HEK293 (cell line): ENCODE measurements around the gene SCNN1A.
A peak's percentile ranks its signal among the peaks of the same experiment; 100 is the strongest.

ENCODE experiments used
- CTCF ChIA-PET: fragments of 350-600 bp; formaldehyde crosslinking; extraction: SDS; loops from one replicate; lab custom pipeline; 2021; ENCODE audit warnings: antibody characterized with exemption; lab: Yijun Ruan, JAX
- POLR2A ChIA-PET: fragments of 300-600 bp; formaldehyde crosslinking; extraction: SDS; loops from one replicate; lab custom pipeline; 2020; ENCODE audit warnings: antibody characterized with exemption, inconsistent platforms; lab: Yijun Ruan, JAX
- H3K27ac ChIP-seq: fragments of 200-500 bp; sonication (Bioruptor generic); 2 replicates; pipeline ENCODE4 v1.5.1; 2014; ENCODE audit warnings: low read depth, low read length, control low read depth, inconsistent platforms; ENCODE audit errors: extremely low read depth
- H3K36me3 ChIP-seq, 2 experiments: fragments of 200-500 bp in 1 of 2; sonication (Bioruptor generic) in 1 of 2; 1 replicate in 1 of 2; 2 replicates in 1 of 2; pipeline ENCODE4 v1.5.1; 2014 to 2017; ENCODE audit warnings: inconsistent platforms in 2 of 2, low read length in 2 of 2; ENCODE audit not compliant: control insufficient read depth in 2 of 2, insufficient read depth in 1 of 2
- H3K4me1 ChIP-seq: fragments of 200-500 bp; sonication (Bioruptor generic); 2 replicates; pipeline ENCODE4 v1.5.1; 2014; ENCODE audit warnings: mild to moderate bottlenecking, low read length, inconsistent platforms; ENCODE audit not compliant: control insufficient read depth, insufficient read depth
- H3K4me3 ChIP-seq: 2 replicates; pipeline ENCODE4 v1.5.1; 2011; ENCODE audit warnings: low read depth, mild to moderate bottlenecking, control low read depth, low read length, moderate library complexity
- H3K9me3 ChIP-seq: fragments of 200-500 bp; sonication (Bioruptor generic); 2 replicates; pipeline ENCODE4 v1.5.1; 2014; ENCODE audit warnings: low read depth, low read length, inconsistent platforms; ENCODE audit not compliant: control insufficient read depth, insufficient read depth
- BCL11A ChIP-seq: fragments of 450-650 bp; formaldehyde crosslinking; IDR thresholded peaks from 2 replicates; pipeline ENCODE4 v1.5.1; 2016; ENCODE audit warnings: low read depth, missing biosample characterization, missing genetic modification characterization
- EGR2 ChIP-seq: fragments of 450-650 bp; formaldehyde crosslinking; IDR thresholded peaks from 2 replicates; pipeline ENCODE4 v1.5.1; 2016; ENCODE audit warnings: low read depth, missing biosample characterization, missing genetic modification characterization
- GLIS1 ChIP-seq: fragments of 450-650 bp; formaldehyde crosslinking; IDR thresholded peaks from 2 replicates; pipeline ENCODE4 v1.5.1; 2016; ENCODE audit warnings: missing biosample characterization, missing genetic modification characterization
- GLIS2 ChIP-seq: fragments of 450-650 bp; formaldehyde crosslinking; IDR thresholded peaks from 2 replicates; pipeline ENCODE4 v1.5.1; 2016; ENCODE audit warnings: missing biosample characterization, missing genetic modification characterization
- KLF8 ChIP-seq: fragments of 450-650 bp; formaldehyde crosslinking; IDR thresholded peaks from 2 replicates; pipeline ENCODE4 v1.5.1; 2016; ENCODE audit warnings: missing biosample characterization, missing genetic modification characterization
- ZBTB48 ChIP-seq: fragments of 450-650 bp; formaldehyde crosslinking; IDR thresholded peaks from 2 replicates; pipeline ENCODE4 v1.5.1; 2016; ENCODE audit warnings: missing biosample characterization, missing genetic modification characterization
- ZNF133 ChIP-seq: fragments of 450-650 bp; formaldehyde crosslinking; IDR thresholded peaks from 2 replicates; pipeline ENCODE4 v1.5.1; 2016; ENCODE audit warnings: missing biosample characterization, missing genetic modification characterization
- ZNF140 ChIP-seq: fragments of 450-650 bp; formaldehyde crosslinking; IDR thresholded peaks from 2 replicates; pipeline ENCODE4 v1.5.1; 2016; ENCODE audit warnings: missing biosample characterization, missing genetic modification characterization
- ZNF157 ChIP-seq: fragments of 450-650 bp; formaldehyde crosslinking; IDR thresholded peaks from 2 replicates; pipeline ENCODE4 v1.5.1; 2016; ENCODE audit warnings: missing biosample characterization, missing genetic modification characterization
- ZNF16 ChIP-seq: fragments of 450-650 bp; formaldehyde crosslinking; IDR thresholded peaks from 2 replicates; pipeline ENCODE4 v1.5.1; 2016; ENCODE audit warnings: low read depth, missing biosample characterization, missing genetic modification characterization
- ZNF211 ChIP-seq: fragments of 450-650 bp; formaldehyde crosslinking; IDR thresholded peaks from 2 replicates; pipeline ENCODE4 v1.5.1; 2016; ENCODE audit warnings: low read depth, missing biosample characterization, missing genetic modification characterization
- ZNF266 ChIP-seq: fragments of 450-650 bp; formaldehyde crosslinking; IDR thresholded peaks from 2 replicates; pipeline ENCODE4 v1.5.1; 2016; ENCODE audit warnings: missing biosample characterization, missing genetic modification characterization, low read depth
- ZNF324 ChIP-seq: fragments of 450-650 bp; formaldehyde crosslinking; IDR thresholded peaks from 2 replicates; pipeline ENCODE4 v1.5.1; 2016; ENCODE audit warnings: missing biosample characterization, missing genetic modification characterization
- ZNF48 ChIP-seq: fragments of 450-650 bp; formaldehyde crosslinking; IDR thresholded peaks from 2 replicates; pipeline ENCODE4 v1.5.1; 2016; ENCODE audit warnings: missing biosample characterization, missing genetic modification characterization
- ZNF544 ChIP-seq: fragments of 450-650 bp; formaldehyde crosslinking; IDR thresholded peaks from 2 replicates; pipeline ENCODE4 v1.5.0; 2017; ENCODE audit warnings: missing biosample characterization, missing genetic modification characterization
- ZNF660 ChIP-seq: fragments of 450-650 bp; IDR thresholded peaks from 2 replicates; pipeline ENCODE4 v1.5.1; 2018; ENCODE audit warnings: missing biosample characterization, mild to moderate bottlenecking, missing genetic modification characterization
- ZNF785 ChIP-seq: fragments of 450-650 bp; formaldehyde crosslinking; IDR thresholded peaks from 2 replicates; pipeline ENCODE4 v1.5.1; 2016; ENCODE audit warnings: missing biosample characterization, missing genetic modification characterization
- ZNF791 ChIP-seq: fragments of 450-650 bp; formaldehyde crosslinking; IDR thresholded peaks from 2 replicates; pipeline ENCODE4 v1.5.1; 2016; ENCODE audit warnings: missing biosample characterization, missing genetic modification characterization
- ZSCAN23 ChIP-seq: fragments of 450-650 bp; formaldehyde crosslinking; IDR thresholded peaks from 2 replicates; pipeline ENCODE4 v1.5.1; 2016; ENCODE audit warnings: missing biosample characterization, missing genetic modification characterization
- TF ChIP-seq, protein P1 (sequence below): fragments of 450-650 bp; formaldehyde crosslinking; IDR thresholded peaks from 2 replicates; pipeline ENCODE4 v1.5.1; 2016; ENCODE audit warnings: missing biosample characterization, missing genetic modification characterization

Gene SCNN1A

DNA sequence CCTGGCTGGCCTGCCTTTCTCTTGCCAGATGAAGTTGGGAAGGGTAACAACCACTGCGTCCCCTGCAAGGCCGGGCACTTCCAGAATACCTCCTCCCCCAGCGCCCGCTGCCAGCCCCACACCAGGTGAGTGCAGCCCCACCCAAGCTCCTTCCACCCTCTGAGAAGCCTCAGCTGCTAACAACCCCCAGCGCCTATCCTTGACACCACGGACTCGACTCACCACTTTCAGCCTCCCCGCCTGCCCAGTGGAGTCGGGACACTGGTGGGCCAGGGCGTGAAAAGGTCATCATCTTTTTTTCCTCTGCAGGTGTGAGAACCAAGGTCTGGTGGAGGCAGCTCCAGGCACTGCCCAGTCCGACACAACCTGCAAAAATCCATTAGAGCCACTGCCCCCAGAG is 10.7 kb upstream of the SCNN1A start:
- ChIA-PET POLR2A (interaction anchor here (0.7 kb wide), 2 partner anchors 84 to 187 kb away, joined by 3 to 6 read pairs; no protein-coding TSS in a partner anchor), CTCF (interaction anchor here (1.4 kb wide), 2 partner anchors 38 to 79 kb away, joined by 3 read pairs; no protein-coding TSS in a partner anchor)
- no peaks in the 10 kb centered on the region for H3K36me3 ChIP-seq
- no peaks in the 10 kb centered on the region for H3K4me1 ChIP-seq
- no peak overlapping the region for H3K27ac ChIP-seq
- TF ChIP-seq, protein P1, sequence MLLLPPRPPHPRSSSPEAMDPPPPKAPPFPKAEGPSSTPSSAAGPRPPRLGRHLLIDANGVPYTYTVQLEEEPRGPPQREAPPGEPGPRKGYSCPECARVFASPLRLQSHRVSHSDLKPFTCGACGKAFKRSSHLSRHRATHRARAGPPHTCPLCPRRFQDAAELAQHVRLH (tag by site-specific recombination) = no peak
- TF ChIP-seq ZNF157 (tag by site-specific recombination) (no peak), ZNF140 (tag by site-specific recombination) (no peak), BCL11A (tag by site-specific recombination) (no peak), ZNF16 (tag by site-specific recombination) (no peak), ZNF133 (tag by site-specific recombination) (no peak)
- H3K9me3 ChIP-seq = no peaks in the 10 kb centered on the region
- no peak overlapping the region for H3K4me3 ChIP-seq

DNA sequence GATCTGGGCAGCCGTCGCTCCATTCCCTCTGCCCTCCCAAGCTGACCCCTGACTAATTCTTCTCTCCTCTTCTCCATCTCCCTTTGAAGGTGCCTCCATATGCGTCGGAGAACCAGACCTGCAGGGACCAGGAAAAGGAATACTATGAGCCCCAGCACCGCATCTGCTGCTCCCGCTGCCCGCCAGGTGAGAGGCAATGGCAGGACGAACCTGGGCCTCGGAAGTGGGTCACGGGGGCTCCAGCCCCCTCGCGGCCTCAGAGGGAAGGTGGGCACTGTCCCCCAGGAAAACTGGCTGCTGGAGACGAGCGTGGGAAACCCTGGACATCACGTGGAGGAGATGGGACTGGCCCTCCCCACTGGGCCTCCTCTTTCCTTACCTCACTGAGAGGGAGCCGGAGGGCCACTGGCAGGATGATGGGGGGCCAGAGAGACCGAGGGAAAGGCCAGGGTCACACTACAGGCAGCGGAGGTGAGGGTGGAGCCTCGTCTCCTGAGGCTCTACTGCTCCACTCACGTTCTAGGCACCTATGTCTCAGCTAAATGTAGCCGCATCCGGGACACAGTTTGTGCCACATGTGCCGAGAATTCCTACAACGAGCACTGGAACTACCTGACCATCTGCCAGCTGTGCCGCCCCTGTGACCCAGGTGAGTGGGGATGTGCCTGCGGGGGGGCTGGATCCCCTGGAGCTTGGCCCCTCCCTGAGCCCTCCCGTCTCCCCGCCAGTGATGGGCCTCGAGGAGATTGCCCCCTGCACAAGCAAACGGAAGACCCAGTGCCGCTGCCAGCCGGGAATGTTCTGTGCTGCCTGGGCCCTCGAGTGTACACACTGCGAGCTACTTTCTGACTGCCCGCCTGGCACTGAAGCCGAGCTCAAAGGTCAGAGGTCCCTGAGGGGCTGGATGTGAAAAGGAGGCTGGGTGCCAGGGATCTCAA is 9.4 kb upstream of the SCNN1A start:
- no peaks in the 10 kb centered on the region for H3K9me3 ChIP-seq
- H3K36me3 ChIP-seq = no peaks in the 10 kb centered on the region
- no peaks in the 10 kb centered on the region for H3K4me1 ChIP-seq
- 0 out of 2 replicates have a peak, but pooled peaks have one; percentile 18 for TF ChIP-seq GLIS2 (tag by site-specific recombination)
- TF ChIP-seq ZNF48 (tag by site-specific recombination) = no peak
- TF ChIP-seq GLIS1 (tag by site-specific recombination) = 0 out of 2 replicates have a peak, but pooled peaks have one; percentile 7
- TF ChIP-seq, all 188 proteins: peak for 2
- H3K4me3 ChIP-seq = no peak overlapping the region
- ChIA-PET CTCF (interaction anchor here (1.4 kb wide), 2 partner anchors 39 to 80 kb away, joined by 3 read pairs; no protein-coding TSS in a partner anchor), POLR2A (interaction anchor here (0.7 kb wide), 1 partner anchor 85 kb away, joined by 6 read pairs; no protein-coding TSS in a partner anchor)
- H3K27ac ChIP-seq = no peak overlapping the region

DNA sequence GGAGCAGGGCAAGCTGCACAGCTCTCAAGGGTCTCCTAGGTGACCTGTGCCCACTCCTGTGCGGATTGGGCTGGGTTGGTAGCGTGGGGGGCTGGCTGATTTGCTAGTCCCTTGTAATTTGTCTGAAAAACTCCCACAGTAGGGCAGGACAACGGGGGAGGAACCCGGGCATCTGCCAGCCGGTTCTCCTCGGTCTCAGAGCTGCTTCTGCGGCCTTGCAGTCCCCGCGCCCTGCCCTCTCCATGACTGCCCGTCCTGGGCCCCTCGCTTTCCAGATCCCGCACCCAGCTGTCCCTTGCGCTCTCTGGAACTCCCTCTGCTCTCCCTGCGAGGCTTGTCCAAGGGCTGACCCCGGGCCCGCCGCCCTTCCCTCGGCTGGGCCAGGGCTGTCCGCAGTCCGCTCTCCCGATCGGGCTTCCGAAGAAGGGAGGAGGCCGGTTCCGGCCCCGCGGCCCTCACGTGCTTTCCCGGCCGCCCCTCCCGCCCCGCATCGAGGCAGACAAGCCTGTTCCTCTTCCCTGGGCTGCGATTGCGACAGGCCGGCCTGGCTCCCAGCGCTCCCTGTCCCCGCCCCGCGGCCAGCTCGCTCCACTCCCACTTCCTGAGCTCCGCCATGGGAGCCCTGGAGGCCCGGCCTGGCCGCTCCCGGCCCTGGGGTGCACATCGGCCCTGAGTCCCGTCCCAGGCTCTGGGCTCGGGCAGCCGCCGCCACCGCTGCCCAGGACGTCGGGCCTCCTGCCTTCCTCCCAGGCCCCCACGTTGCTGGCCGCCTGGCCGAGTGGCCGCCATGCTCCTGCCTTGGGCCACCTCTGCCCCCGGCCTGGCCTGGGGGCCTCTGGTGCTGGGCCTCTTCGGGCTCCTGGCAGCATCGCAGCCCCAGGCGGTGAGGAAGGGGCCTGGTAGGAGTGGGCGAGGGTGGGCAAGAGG is 8.5 kb upstream of the SCNN1A start, which contains the start of gene LTBR:
Gene LTBR, plus strand, starts transcription at position 591 of the 927 bp plus-strand sequence. Its CDS starts 197 bp downstream, at position 788.
- Histone ChIP-seq H3K9me3 (no peaks in the 10 kb centered on the region), H3K36me3 (no peaks in the 10 kb centered on the region), H3K4me1 (no peaks in the 10 kb centered on the region), H3K27ac (no peak within 1 kb of the TSS), H3K4me3 (no peak within 1 kb of the TSS)
- TF ChIP-seq ZNF791 (tag by site-specific recombination) = no peak
- peak; percentile 5; the same call in 1 of the 2 replicates for TF ChIP-seq EGR2 (tag by site-specific recombination)
- ChIA-PET POLR2A (interaction anchor here (1.4 kb wide), 1 partner anchor 11 kb away, joined by 4 read pairs; no protein-coding TSS in a partner anchor), CTCF (interaction anchor here (0.6 to 0.9 kb wide), 2 partner anchors 55 to 97 kb away, joined by 4 read pairs; no protein-coding TSS in a partner anchor)

DNA sequence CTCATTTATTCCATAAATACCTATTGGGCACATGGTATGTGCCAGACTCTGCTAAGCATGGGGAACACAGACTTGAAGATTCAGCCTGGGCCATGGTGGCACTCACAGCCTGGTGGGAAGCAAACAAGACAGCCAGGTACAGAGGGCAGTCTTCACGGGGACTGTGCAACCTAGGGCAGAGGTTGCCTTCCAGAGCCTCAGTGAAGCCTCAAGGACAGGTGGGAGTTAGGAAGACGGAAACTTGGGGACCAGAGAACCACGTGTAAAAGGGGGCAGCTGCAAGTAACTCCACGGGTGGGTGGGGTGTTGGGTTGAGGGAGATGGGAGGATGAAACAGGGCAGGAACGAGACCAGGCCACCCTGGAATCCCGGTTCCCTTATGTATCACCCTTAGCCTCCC is 7.6 kb upstream of the SCNN1A start:
- POLR2A ChIA-PET = interaction anchor here (1.4 kb wide), 1 partner anchor 10 kb away, joined by 4 read pairs; no protein-coding TSS in a partner anchor
- TF ChIP-seq ZNF785 (tag by site-specific recombination) (no peak), ZNF544 (no peak), ZNF266 (tag by site-specific recombination) (no peak), ZSCAN23 (no peak), ZBTB48 (tag by site-specific recombination) (no peak), KLF8 (tag by site-specific recombination) (no peak), ZNF211 (tag by site-specific recombination) (no peak), ZNF660 (tag by site-specific recombination) (no peak), ZNF324 (tag by site-specific recombination) (no peak)
- CTCF ChIA-PET = interaction anchor here (0.5 to 1.0 kb wide), 7 partner anchors 48 to 156 kb away, joined by 3 to 4 read pairs (median 4); no protein-coding TSS in a partner anchor
- H3K4me1 ChIP-seq = no peaks in the 10 kb centered on the region
- no peak overlapping the region for H3K27ac ChIP-seq
- no peaks in the 10 kb centered on the region for H3K9me3 ChIP-seq
- H3K4me3 ChIP-seq = no peak overlapping the region
- no peaks in the 10 kb centered on the region for H3K36me3 ChIP-seq
